Right lobe of liver (tissue), 6 donors: ENCODE measurements around the gene PIGQ. TPM values are rescaled to one million over a fixed set of nuclear protein-coding genes. Genes with fewer than 3 reads are reported as not detected.
A peak's percentile ranks its signal among the peaks of the same experiment; 100 is the strongest.

Experiments
- ATAC-seq, 4 donors: fragments of 200-7000 bp; cut with Tn5 transposase; one replicate each; pipeline ENCODE4 v1.9.1; 2020; ENCODE audit warnings: mild to moderate bottlenecking in 4 of 4, moderate library complexity in 4 of 4
- DNase-seq, 3 donors: peaks; one replicate each; pipeline ENCODE4 v3.0.0-alpha.2; 2020
- H3K27ac ChIP-seq, 3 donors: fragments of 200-600 bp; one replicate each; pipeline ENCODE4 v1.8.0; 2022
- H3K27me3 ChIP-seq, 2 donors: fragments of 200-600 bp; one replicate each; pipeline ENCODE4 v1.8.0; 2022
- H3K36me3 ChIP-seq, 4 donors: fragments of 200-600 bp; sonication (generic) in 1 of 4; one replicate each; pipeline versions ENCODE4 v1.5.1 to v1.8.0; 2017 to 2022; ENCODE audit warnings: control low read depth in 1 of 4
- H3K4me1 ChIP-seq, 4 donors: fragments of 200-600 bp; sonication (generic) in 1 of 4; one replicate each; pipeline versions ENCODE4 v1.5.1 to v1.8.0; 2017 to 2022; ENCODE audit warnings: control low read depth in 1 of 4
- H3K4me3 ChIP-seq, 3 donors: fragments of 200-600 bp; one replicate each; pipeline ENCODE4 v1.8.0; 2022
- H3K9me3 ChIP-seq, 4 donors: fragments of 200-600 bp; sonication (generic) in 1 of 4; one replicate each; pipeline versions ENCODE4 v1.5.1 to v1.8.0; 2017 to 2022; ENCODE audit warnings: control low read depth in 1 of 4
- CTCF ChIP-seq, 4 donors: fragments of 200-600 bp in 3 of 4; fragments of 450-650 bp in 1 of 4; IDR thresholded peaks; one replicate each; pipeline versions ENCODE4 v1.5.1 to v1.8.0; 2016 to 2022; ENCODE audit warnings: antibody characterized with exemption in 4 of 4, mild to moderate bottlenecking in 2 of 4
- POLR2A ChIP-seq: fragments of 450-650 bp; IDR thresholded peaks from one replicate; pipeline ENCODE4 v1.6.1; 2017; ENCODE audit warnings: antibody characterized with exemption, mild to moderate bottlenecking
- WGBS: methylation state at CpG from one replicate; pipeline ENCODE4 v1.1.6; 2018; ENCODE audit warnings: low coverage, low lambda C conversion rate; ENCODE audit not compliant: insufficient coverage; ENCODE audit errors: missing lambda C conversion rate; 5-methylcytosine and 5-hydroxymethylcytosine counted together
- intact Hi-C, 2 donors: fragments of 100-400 bp; cut with DNase I; formaldehyde crosslinking; loops; one replicate each; pipeline versions ENCODE4 v1.11.2 to v1.14.1; 2022
- total RNA-seq, 6 experiments: library from RNA; depleted of rRNA in 2 of 6; stranded (reverse); fragments of >200 nt in 2 of 6; fragmentation: NEBNext Ultra II Directional in 3 of 6; extraction: Animal tissue kit (Norgen Biotek cat#: 25700) in 3 of 6; gene quantifications; one replicate each; pipeline versions ENCODE4 v1.1.0 to v1.2.4, GENCODE V29; 2016 to 2023
- donor health status: DM: no; HTN: yes; CAD: no.
- donor health status: DM: no; HTN: no; CAD: no.
- donor health status: DM: no; HTN: no; CAD: no.
- donor health status: DM: no; HTN: yes; CAD: no.
- donor health status: DM: no; HTN: yes; CAD: no.

PIGQ gene
- total RNA-seq, 6 experiments from 2014 or later, result 19.5 to 32.0 (median 27.8) TPM

GRCh38 chr16:610513-611381 lies 41.0 kb downstream of the PIGQ start:
- Histone ChIP-seq H3K4me3 (no peak overlapping the region), H3K4me1 (peaks cover 0 to 2% (median 0%) of the 10 kb centered on the region in 4 donors), H3K27ac (no peak overlapping the region), H3K36me3 (no peaks in the 10 kb centered on the region), H3K9me3 (no peaks in the 10 kb centered on the region), H3K27me3 (no peaks in the 10 kb centered on the region)
- peak in 1 of 3 donors; percentile 62 for DNase-seq
- ATAC-seq, result peak; percentile 81 to 90 (median 86)
- WGBS, result 80% methylated on average over 5 of the region's 28 CpGs
- intact Hi-C loops, result no loop called here
- TF ChIP-seq POLR2A (no peak), CTCF (IDR thresholded peaks at IDR 0.05) (peak; percentile 66 to 85 (median 80))

DNA sequence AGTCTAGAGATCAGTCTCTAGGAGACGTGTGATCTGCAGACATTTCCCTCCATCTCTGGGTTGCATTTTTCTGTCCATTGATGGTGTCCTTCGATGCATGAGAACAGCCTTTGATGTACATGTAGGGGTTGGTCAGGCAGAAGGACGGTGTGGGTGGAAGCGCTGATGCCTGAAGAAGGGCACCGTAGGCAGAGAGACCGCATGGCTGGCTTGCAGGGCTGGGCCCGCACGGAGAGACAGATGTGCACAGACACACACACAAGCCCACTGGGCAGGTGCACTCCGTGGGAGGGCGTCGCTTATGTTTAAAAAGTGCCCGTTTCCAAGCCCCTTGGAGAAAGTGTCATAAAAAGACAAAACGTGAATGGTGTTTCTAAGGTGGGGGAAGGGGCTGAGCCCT lies 45.4 kb downstream of the PIGQ start:
- Histone ChIP-seq H3K9me3 (no peaks in the 10 kb centered on the region), H3K36me3 (no peaks in the 10 kb centered on the region), H3K27ac (no peak overlapping the region), H3K4me1 (peaks cover 0 to 15% (median 3%) of the 10 kb centered on the region in 4 donors), H3K4me3 (no peak overlapping the region), H3K27me3 (no peaks in the 10 kb centered on the region)
- no peak for ATAC-seq
- no peak for TF ChIP-seq CTCF (IDR thresholded peaks at IDR 0.05)
- no peak for TF ChIP-seq POLR2A
- 92% methylated on average over 10 of the region's 13 CpGs for WGBS
- no peak for DNase-seq
- intact Hi-C loops, result no loop called here

GRCh38 chr16:616733-617586 lies 47.2 kb downstream of the PIGQ start:
- Histone ChIP-seq H3K4me3 (no peak overlapping the region), H3K36me3 (no peaks in the 10 kb centered on the region), H3K9me3 (no peaks in the 10 kb centered on the region), H3K27me3 (no peaks in the 10 kb centered on the region), H3K4me1 (peaks cover 0 to 15% (median 3%) of the 10 kb centered on the region in 4 donors), H3K27ac (no peak overlapping the region)
- intact Hi-C loops, result no loop called here
- ATAC-seq (peak in 3 of 4 donors; percentile 22 to 47 (median 28)), DNase-seq (no peak)
- TF ChIP-seq POLR2A, result no peak
- no peak for TF ChIP-seq CTCF (IDR thresholded peaks at IDR 0.05)
- 50% methylated on average over 1 of the region's 39 CpGs for WGBS

GRCh38 chr16:617855-618254 lies 48.1 kb downstream of the PIGQ start:
- Histone ChIP-seq H3K27me3 (no peaks in the 10 kb centered on the region), H3K36me3 (no peaks in the 10 kb centered on the region), H3K9me3 (no peaks in the 10 kb centered on the region), H3K4me1 (peaks cover 0 to 15% (median 3%) of the 10 kb centered on the region in 4 donors), H3K27ac (no peak overlapping the region), H3K4me3 (no peak overlapping the region)
- no peak for TF ChIP-seq POLR2A
- TF ChIP-seq CTCF (IDR thresholded peaks at IDR 0.05), result no peak
- intact Hi-C loops, result no loop called here
- ATAC-seq (peak in 2 of 4 donors; percentile 6 to 10), DNase-seq (no peak)
- 55% methylated on average over 3 of the region's 16 CpGs for WGBS
